Measurements from ENCODE around the gene LGR6.

DNA sequence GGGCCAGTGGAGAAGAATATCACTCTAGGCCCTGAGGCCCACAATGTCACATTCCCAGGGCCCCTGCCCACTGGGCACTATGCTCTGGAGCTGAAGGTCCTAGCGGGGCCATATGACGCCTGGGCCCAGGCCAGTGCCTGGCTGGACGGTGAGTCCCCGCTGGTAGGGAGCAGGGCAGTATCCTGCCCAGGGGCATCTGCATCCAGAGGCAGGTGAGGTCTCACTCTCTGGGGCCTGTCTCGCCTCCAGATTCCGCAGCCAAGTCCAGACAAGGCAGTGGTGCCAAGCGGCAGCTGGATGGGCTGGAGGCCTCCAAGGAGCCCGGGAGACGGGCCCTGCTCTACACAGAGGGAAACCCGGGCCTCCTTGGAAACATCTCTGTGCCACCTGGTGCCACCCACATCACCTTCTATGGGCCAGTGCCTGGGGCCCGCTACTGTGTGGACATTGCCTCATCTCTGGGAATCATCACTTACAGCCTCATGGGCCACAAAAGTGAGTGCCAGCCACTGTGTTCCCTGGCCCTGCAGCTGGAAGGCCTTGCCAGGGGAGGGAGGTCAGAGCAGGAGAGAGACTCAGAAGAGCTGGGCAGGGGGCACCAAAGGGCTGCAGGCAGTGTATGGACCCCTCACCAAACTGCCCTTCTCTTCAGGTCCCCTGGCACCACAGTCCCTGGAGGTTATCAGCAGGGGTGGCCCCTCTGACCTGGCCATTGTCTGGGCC lies 22.1 kb upstream of the LGR6 start:
- TF ChIP-seq, protein P1, sequence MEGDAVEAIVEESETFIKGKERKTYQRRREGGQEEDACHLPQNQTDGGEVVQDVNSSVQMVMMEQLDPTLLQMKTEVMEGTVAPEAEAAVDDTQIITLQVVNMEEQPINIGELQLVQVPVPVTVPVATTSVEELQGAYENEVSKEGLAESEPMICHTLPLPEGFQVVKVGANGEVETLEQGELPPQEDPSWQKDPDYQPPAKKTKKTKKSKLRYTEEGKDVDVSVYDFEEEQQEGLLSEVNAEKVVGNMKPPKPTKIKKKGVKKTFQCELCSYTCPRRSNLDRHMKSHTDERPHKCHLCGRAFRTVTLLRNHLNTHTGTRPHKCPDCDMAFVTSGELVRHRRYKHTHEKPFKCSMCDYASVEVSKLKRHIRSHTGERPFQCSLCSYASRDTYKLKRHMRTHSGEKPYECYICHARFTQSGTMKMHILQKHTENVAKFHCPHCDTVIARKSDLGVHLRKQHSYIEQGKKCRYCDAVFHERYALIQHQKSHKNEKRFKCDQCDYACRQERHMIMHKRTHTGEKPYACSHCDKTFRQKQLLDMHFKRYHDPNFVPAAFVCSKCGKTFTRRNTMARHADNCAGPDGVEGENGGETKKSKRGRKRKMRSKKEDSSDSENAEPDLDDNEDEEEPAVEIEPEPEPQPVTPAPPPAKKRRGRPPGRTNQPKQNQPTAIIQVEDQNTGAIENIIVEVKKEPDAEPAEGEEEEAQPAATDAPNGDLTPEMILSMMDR (conservative IDR thresholded peaks at IDR 0.05; ENCODE audit: low read depth, low read length): no peak
- TF ChIP-seq POLR2A (IDR thresholded peaks at IDR 0.05; ENCODE audit: low read depth, low read length) (no peak), MXI1 (IDR thresholded peaks at IDR 0.05; ENCODE audit: borderline replicate concordance, low read depth, low read length) (no peak), RAD21 (IDR thresholded peaks at IDR 0.05; ENCODE audit: low read length) (no peak), CEBPB (IDR thresholded peaks at IDR 0.05; ENCODE audit: low read depth, low read length) (no peak), RCOR1 (IDR thresholded peaks at IDR 0.05; ENCODE audit: insufficient replicate concordance, low read length) (no peak), RFX5 (IDR thresholded peaks at IDR 0.05; ENCODE audit: low read depth, low read length) (no peak), SMC3 (IDR thresholded peaks at IDR 0.05; ENCODE audit: low read depth, low read length) (no peak), FOS (IDR thresholded peaks at IDR 0.05; ENCODE audit: low read depth, low read length) (no peak), BHLHE40 (IDR thresholded peaks at IDR 0.05; ENCODE audit: low read depth, low read length) (no peak)
- TF ChIP-seq, protein P2, sequence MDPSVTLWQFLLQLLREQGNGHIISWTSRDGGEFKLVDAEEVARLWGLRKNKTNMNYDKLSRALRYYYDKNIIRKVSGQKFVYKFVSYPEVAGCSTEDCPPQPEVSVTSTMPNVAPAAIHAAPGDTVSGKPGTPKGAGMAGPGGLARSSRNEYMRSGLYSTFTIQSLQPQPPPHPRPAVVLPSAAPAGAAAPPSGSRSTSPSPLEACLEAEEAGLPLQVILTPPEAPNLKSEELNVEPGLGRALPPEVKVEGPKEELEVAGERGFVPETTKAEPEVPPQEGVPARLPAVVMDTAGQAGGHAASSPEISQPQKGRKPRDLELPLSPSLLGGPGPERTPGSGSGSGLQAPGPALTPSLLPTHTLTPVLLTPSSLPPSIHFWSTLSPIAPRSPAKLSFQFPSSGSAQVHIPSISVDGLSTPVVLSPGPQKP (IDR thresholded peaks at IDR 0.05; ENCODE audit: borderline replicate concordance, low read depth, low read length): no peak
- TF ChIP-seq, protein P3, sequence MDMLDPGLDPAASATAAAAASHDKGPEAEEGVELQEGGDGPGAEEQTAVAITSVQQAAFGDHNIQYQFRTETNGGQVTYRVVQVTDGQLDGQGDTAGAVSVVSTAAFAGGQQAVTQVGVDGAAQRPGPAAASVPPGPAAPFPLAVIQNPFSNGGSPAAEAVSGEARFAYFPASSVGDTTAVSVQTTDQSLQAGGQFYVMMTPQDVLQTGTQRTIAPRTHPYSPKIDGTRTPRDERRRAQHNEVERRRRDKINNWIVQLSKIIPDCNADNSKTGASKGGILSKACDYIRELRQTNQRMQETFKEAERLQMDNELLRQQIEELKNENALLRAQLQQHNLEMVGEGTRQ (IDR thresholded peaks at IDR 0.05; ENCODE audit: low read depth, low read length): no peak
